Colonic mucosa (tissue), 4 donors: ENCODE results near the gene CDK4. TPM values are rescaled to one million over a fixed set of nuclear protein-coding genes. Genes with fewer than 3 reads are reported as not detected.
"Not testable (repeated sequence)": the region's sequence is repeated elsewhere in the genome, so short reads cannot be mapped to it uniquely, and the experiment has no call there.

Experiments used
- DNase-seq: peaks from one replicate; pipeline ENCODE4 v3.0.0-alpha.2; 2020
- H3K27ac ChIP-seq: fragments of 200-600 bp; one replicate; pipeline ENCODE4 v1.8.0; 2021
- H3K27me3 ChIP-seq: fragments of 200-600 bp; one replicate; pipeline ENCODE4 v1.8.0; 2021
- H3K36me3 ChIP-seq: fragments of 200-600 bp; one replicate; pipeline ENCODE4 v1.8.0; 2021
- H3K4me1 ChIP-seq: fragments of 200-600 bp; one replicate; pipeline ENCODE4 v1.8.0; 2021; ENCODE audit warnings: mild to moderate bottlenecking
- H3K4me3 ChIP-seq: fragments of 200-600 bp; one replicate; pipeline ENCODE4 v1.8.0; 2021
- H3K9ac ChIP-seq, 2 donors: one replicate each; pipeline ENCODE4 v1.7.0; 2013; ENCODE audit warnings: control low read depth in 2 of 2, low read depth in 2 of 2, low read length in 2 of 2
- H3K9me3 ChIP-seq: fragments of 200-600 bp; one replicate; pipeline ENCODE4 v1.8.0; 2021
- CTCF ChIP-seq: fragments of 200-600 bp; IDR thresholded peaks from one replicate; pipeline ENCODE4 v1.8.0; 2022; ENCODE audit warnings: antibody characterized with exemption, mild to moderate bottlenecking
- intact Hi-C: fragments of 100-400 bp; cut with DNase I; formaldehyde crosslinking; loops from one replicate; pipeline ENCODE4 v1.14.1; 2022
- total RNA-seq, 2 donors: library from RNA; stranded (reverse); fragmentation: NEBNext Ultra II Directional in 1 of 2; extraction: Animal tissue kit (Norgen Biotek cat#: 25700) in 1 of 2; gene quantifications; one replicate each; pipeline ENCODE4 v1.2.1, GENCODE V29; 2021
- donor health status: healthy.
- donor health status: DM: no; HTN: no; CAD: no.
- donor health status: DM: no; HTN: no; CAD: no.

CDK4 gene
- total RNA-seq, 2 donors from 2014 or later, result 45.7 to 121 TPM

- no peak for DNase-seq
- Histone ChIP-seq H3K4me3 (no peak overlapping the region), H3K27ac (no peak overlapping the region), H3K27me3 (peaks cover 6% of the 10 kb centered on the region), H3K9me3 (no peaks in the 10 kb centered on the region), H3K36me3 (no peaks in the 10 kb centered on the region), H3K4me1 (no peaks in the 10 kb centered on the region), H3K9ac (no peak overlapping the region)
- no peak for TF ChIP-seq CTCF
- intact Hi-C loops, result no loop called here
Observed at GRCh38 chr12:57724003-57724935, 27.8 kb downstream of the CDK4 start.

GRCh38 chr12:57723630-57723962, 28.5 kb downstream of the CDK4 start:
- intact Hi-C loops, result no loop called here
- no peak for DNase-seq
- TF ChIP-seq CTCF, result no peak
- Histone ChIP-seq H3K36me3 (peaks cover 3% of the 10 kb centered on the region), H3K4me1 (no peaks in the 10 kb centered on the region), H3K27me3 (peaks cover 6% of the 10 kb centered on the region), H3K4me3 (no peak overlapping the region), H3K27ac (no peak overlapping the region), H3K9me3 (no peaks in the 10 kb centered on the region), H3K9ac (no peak overlapping the region)

GRCh38 chr12:57722716-57723629, 29.1 kb downstream of the CDK4 start:
- Histone ChIP-seq H3K9ac (no peak overlapping the region), H3K4me1 (no peaks in the 10 kb centered on the region), H3K27ac (no peak overlapping the region), H3K9me3 (no peaks in the 10 kb centered on the region), H3K36me3 (peaks cover 5% of the 10 kb centered on the region), H3K27me3 (peaks cover 6% of the 10 kb centered on the region), H3K4me3 (no peak overlapping the region)
- no peak for TF ChIP-seq CTCF
- intact Hi-C loops, result no loop called here
- DNase-seq, result no peak

GRCh38 chr12:57721846-57722608, 30.1 kb downstream of the CDK4 start:
- H3K4me1 ChIP-seq, H3K36me3 ChIP-seq, H3K9me3 ChIP-seq, H3K27ac ChIP-seq, intact Hi-C loops, H3K9ac ChIP-seq, H3K27me3 ChIP-seq, H3K4me3 ChIP-seq, DNase-seq: not testable (repeated sequence)

- no peaks in the 10 kb centered on the region for H3K4me1 ChIP-seq
- H3K9ac ChIP-seq, result no peak overlapping the region
- intact Hi-C loops, result no loop called here
- H3K27me3 ChIP-seq, result no peaks in the 10 kb centered on the region
- H3K9me3 ChIP-seq, result no peaks in the 10 kb centered on the region
- H3K27ac ChIP-seq, result no peak overlapping the region
- H3K36me3 ChIP-seq, result peaks cover 5% of the 10 kb centered on the region
- H3K4me3 ChIP-seq, result no peak overlapping the region
- no peak for DNase-seq
- TF ChIP-seq CTCF, result no peak
Observed at GRCh38 chr12:57720606-57721595, 31.2 kb downstream of the CDK4 start.
